B cell (primary cell): ENCODE results near the gene RASGRP4. TPM values are rescaled to one million over a fixed set of nuclear protein-coding genes. Genes with fewer than 3 reads are reported as not detected.

Source experiments
- ATAC-seq: fragments of 200-7000 bp; cut with Tn5 transposase; one replicate; pipeline ENCODE4 v1.10.0; 2021; ENCODE audit warnings: low read depth, mild to moderate bottlenecking, moderate number of reproducible peaks, moderate library complexity
- CTCF ChIA-PET: fragments of 350-600 bp; sonication (Branson Sonifier 250); formaldehyde crosslinking; loops from one replicate; lab custom pipeline; 2021; ENCODE audit warnings: antibody characterized with exemption, inconsistent platforms; lab: Charles Lee
- POLR2A ChIA-PET: fragments of 350-600 bp; sonication (Branson Sonifier 250); formaldehyde crosslinking; loops from one replicate; lab custom pipeline; 2021; ENCODE audit warnings: antibody characterized with exemption; lab: Charles Lee
- DNase-seq: peaks from one replicate; pipeline ENCODE4 v3.0.0; 2013
- H2AFZ ChIP-seq: 2 replicates; pipeline ENCODE4 v1.6.1; 2012; ENCODE audit warnings: mild to moderate bottlenecking, low read depth, low read length; ENCODE audit not compliant: insufficient read depth, poor library complexity, severe bottlenecking
- H3K27ac ChIP-seq, 2 donors: 1 replicate in 1 of 2; 2 replicates in 1 of 2; pipeline ENCODE4 v1.5.1; 2012 to 2013; ENCODE audit warnings: low read length in 2 of 2, mild to moderate bottlenecking in 2 of 2, moderate library complexity in 1 of 2
- H3K27me3 ChIP-seq, 4 experiments: fragments of 200-600 bp in 1 of 4; sonication (generic) in 1 of 4; replicated peaks in 1 of 4; 1 replicate in 2 of 4; 2 replicates in 2 of 4; pipeline versions ENCODE4 v1.6.1 to v1.7.0; 2013 to 2016; ENCODE audit warnings: low read length in 3 of 4, mild to moderate bottlenecking in 2 of 4, mixed read lengths in 1 of 4, moderate library complexity in 1 of 4; ENCODE audit not compliant: insufficient read depth in 4 of 4, control insufficient read depth in 3 of 4; ENCODE audit errors: control extremely low read depth in 1 of 4
- H3K36me3 ChIP-seq, 2 experiments: replicated peaks in 1 of 2; 1 replicate in 1 of 2; 2 replicates in 1 of 2; pipeline versions ENCODE4 v1.6.1 to v1.7.1; 2013; ENCODE audit warnings: low read length in 1 of 2; ENCODE audit not compliant: insufficient read depth in 2 of 2, control insufficient read depth in 1 of 2; ENCODE audit errors: control extremely low read depth in 1 of 2, extremely low read depth in 1 of 2
- H3K4me1 ChIP-seq, 2 donors: fragments of 200-600 bp in 1 of 2; sonication (generic) in 1 of 2; 1 replicate in 1 of 2; 2 replicates in 1 of 2; pipeline versions ENCODE4 v1.5.1 to v1.6.1; 2013 to 2017; ENCODE audit warnings: low read length in 2 of 2; ENCODE audit not compliant: control insufficient read depth in 2 of 2, insufficient read depth in 2 of 2
- H3K4me2 ChIP-seq: replicated peaks from 2 replicates; pipeline ENCODE3; 2012; ENCODE audit warnings: mild to moderate bottlenecking, low read depth, low read length; ENCODE audit not compliant: poor library complexity, severe bottlenecking
- H3K4me3 ChIP-seq, 5 experiments: fragments of 200-600 bp in 1 of 5; sonication (generic) in 1 of 5; 1 replicate in 3 of 5; 2 replicates in 2 of 5; pipeline versions ENCODE4 v1.5.1 to v1.7.0; 2011 to 2016; ENCODE audit warnings: low read length in 4 of 5, mild to moderate bottlenecking in 4 of 5, low read depth in 2 of 5, control low read depth in 1 of 5, moderate library complexity in 1 of 5; ENCODE audit not compliant: insufficient read depth in 1 of 5; ENCODE audit errors: control extremely low read depth in 1 of 5, extremely low read depth in 1 of 5
- H3K79me2 ChIP-seq: fragments of 200-600 bp; sonication (generic); one replicate; pipeline ENCODE4 v1.6.0; 2016; ENCODE audit warnings: low read length; ENCODE audit not compliant: control insufficient read depth, insufficient read depth
- H3K9ac ChIP-seq: fragments of 200-600 bp; sonication (generic); 2 replicates; pipeline ENCODE4 v1.6.1; 2017; ENCODE audit warnings: mild to moderate bottlenecking, low read length, moderate library complexity
- H3K9me3 ChIP-seq, 3 donors: one replicate each; pipeline versions ENCODE4 v1.6.1 to v1.7.1; 2013; ENCODE audit warnings: low read length in 2 of 3; ENCODE audit not compliant: control insufficient read depth in 2 of 3, insufficient read depth in 1 of 3; ENCODE audit errors: control extremely low read depth in 1 of 3
- H4K20me1 ChIP-seq: 2 replicates; pipeline ENCODE4 v1.6.0; 2012; ENCODE audit warnings: mild to moderate bottlenecking, low read length; ENCODE audit not compliant: insufficient read depth, control insufficient read depth, poor library complexity, severe bottlenecking
- H3K27ac Mint-ChIP-seq: one replicate; pipeline ENCODE4 v1.8.0; 2021; ENCODE audit warnings: mixed read lengths
- H3K27me3 Mint-ChIP-seq: one replicate; pipeline ENCODE4 v1.8.0; 2021; ENCODE audit warnings: mixed read lengths
- H3K4me1 Mint-ChIP-seq: one replicate; pipeline ENCODE4 v1.8.0; 2021; ENCODE audit warnings: mixed read lengths
- H3K4me3 Mint-ChIP-seq: one replicate; pipeline ENCODE4 v1.8.0; 2021; ENCODE audit warnings: mixed read lengths
- H3K9me3 Mint-ChIP-seq: one replicate; pipeline ENCODE4 v1.8.0; 2022; ENCODE audit warnings: mixed read lengths; ENCODE audit not compliant: insufficient read depth
- CTCF ChIP-seq: fragments of 200-600 bp; IDR thresholded peaks from one replicate; pipeline ENCODE4 v1.8.0; 2022; ENCODE audit warnings: antibody characterized with exemption, mild to moderate bottlenecking
- EZH2 ChIP-seq: IDR thresholded peaks from 2 replicates; pipeline ENCODE4 v1.6.1; 2012; ENCODE audit warnings: borderline replicate concordance, low read depth, mild to moderate bottlenecking, moderate library complexity, low read length; ENCODE audit not compliant: insufficient read depth, poor library complexity, severe bottlenecking
- WGBS: methylation state at CpG from one replicate; pipeline ENCODE4 v1.1.5; 2013; ENCODE audit warnings: missing lambda C conversion rate; ENCODE audit not compliant: insufficient coverage; 5-methylcytosine and 5-hydroxymethylcytosine counted together
- intact Hi-C: fragments of 100-400 bp; cut with micrococcal nuclease; formaldehyde crosslinking; loops from one replicate; pipeline ENCODE4 v1.10.0; 2022
- polyA plus RNA-seq: library from polyadenylated mRNA; depleted of rRNA; stranded (reverse); fragments of >200 nt; gene quantifications from 2 replicates; pipeline ENCODE4 v1.2.3, GENCODE V29; 2012
- total RNA-seq, 2 donors: library from RNA; stranded (reverse); fragments of 120-200 nt in 1 of 2; gene quantifications; 1 replicate in 1 of 2; 2 replicates in 1 of 2; pipeline versions ENCODE4 v1.2.3 to v1.2.4, GENCODE V29; 2013 to 2022

Gene RASGRP4
- total and polyA plus RNA-seq, 2 donors (not counting 1 experiment from before 2014, with no cell fraction given) = 0.20 to 0.98 TPM

GRCh38 chr19:38425222-38425809 is 703 bp downstream of the RASGRP4 start:
- WGBS = 63% methylated on average over 3 of the region's 7 CpGs
- Mint-ChIP-seq H3K4me3 (no peak overlapping the region), H3K9me3 (no peaks in the 10 kb centered on the region), H3K27ac (no peak overlapping the region), H3K4me1 (peaks cover 26% of the 10 kb centered on the region), H3K27me3 (peaks cover 13% of the 10 kb centered on the region)
- ChIA-PET CTCF (interaction anchor here (0.5 to 1.1 kb wide), 2 partner anchors 22 to 209 kb away, joined by 3 read pairs; partner anchors contain the start of gene FAM98C), POLR2A (no interaction called here)
- no peaks in the 10 kb centered on the region for H3K9me3 ChIP-seq
- H3K79me2 ChIP-seq = no peaks in the 10 kb centered on the region
- H3K36me3 ChIP-seq = no peaks in the 10 kb centered on the region
- no peak overlapping the region for H3K9ac ChIP-seq
- intact Hi-C loops = no loop called here
- H3K27me3 ChIP-seq = peaks cover 0 to 2% (median 0%) of the 10 kb centered on the region in 4 experiments
- H4K20me1 ChIP-seq = no peaks in the 10 kb centered on the region
- TF ChIP-seq EZH2 (no peak), CTCF (no peak)
- no peak overlapping the region for H3K27ac ChIP-seq
- H3K4me2 ChIP-seq = peak overlapping the region; percentile 61
- H3K4me1 ChIP-seq = peaks cover 15 to 22% of the 10 kb centered on the region in 2 donors
- peak overlapping the region; percentile 56 for H2AFZ ChIP-seq
- ATAC-seq (no peak), DNase-seq (no peak)
- peak overlapping the region in 1 of 5 experiments; percentile 38 for H3K4me3 ChIP-seq

- no peak for ATAC-seq
- H3K9ac ChIP-seq = no peak overlapping the region
- no peaks in the 10 kb centered on the region for H3K27me3 ChIP-seq
- H3K4me3 Mint-ChIP-seq = no peak overlapping the region
- no peaks in the 10 kb centered on the region for H3K79me2 ChIP-seq
- intact Hi-C loops = no loop called here
- no peak overlapping the region for H3K4me3 ChIP-seq
- no peak for TF ChIP-seq EZH2
- no peak for TF ChIP-seq CTCF
- ChIA-PET POLR2A (no interaction called here), CTCF (interaction anchor here (0.9 kb wide), 1 partner anchor 22 kb away, joined by 5 read pairs; the partner anchor contains the start of gene FAM98C)
- H2AFZ ChIP-seq = no peak overlapping the region
- WGBS = 94% methylated on average over 3 of the region's 5 CpGs
- no peak for DNase-seq
- peaks cover 15 to 22% of the 10 kb centered on the region in 2 donors for H3K4me1 ChIP-seq
- peaks cover 8% of the 10 kb centered on the region for H3K27me3 Mint-ChIP-seq
- no peaks in the 10 kb centered on the region for H3K9me3 Mint-ChIP-seq
- no peaks in the 10 kb centered on the region for H3K9me3 ChIP-seq
- H3K4me1 Mint-ChIP-seq = peaks cover 24% of the 10 kb centered on the region
- H3K27ac Mint-ChIP-seq = no peak overlapping the region
- no peaks in the 10 kb centered on the region for H4K20me1 ChIP-seq
- no peak overlapping the region for H3K27ac ChIP-seq
- no peaks in the 10 kb centered on the region for H3K36me3 ChIP-seq
- no peak overlapping the region for H3K4me2 ChIP-seq
Observed at GRCh38 chr19:38424272-38424671, 1.7 kb downstream of the RASGRP4 start.
